ENCODE results near the gene RAB40C.

DNA sequence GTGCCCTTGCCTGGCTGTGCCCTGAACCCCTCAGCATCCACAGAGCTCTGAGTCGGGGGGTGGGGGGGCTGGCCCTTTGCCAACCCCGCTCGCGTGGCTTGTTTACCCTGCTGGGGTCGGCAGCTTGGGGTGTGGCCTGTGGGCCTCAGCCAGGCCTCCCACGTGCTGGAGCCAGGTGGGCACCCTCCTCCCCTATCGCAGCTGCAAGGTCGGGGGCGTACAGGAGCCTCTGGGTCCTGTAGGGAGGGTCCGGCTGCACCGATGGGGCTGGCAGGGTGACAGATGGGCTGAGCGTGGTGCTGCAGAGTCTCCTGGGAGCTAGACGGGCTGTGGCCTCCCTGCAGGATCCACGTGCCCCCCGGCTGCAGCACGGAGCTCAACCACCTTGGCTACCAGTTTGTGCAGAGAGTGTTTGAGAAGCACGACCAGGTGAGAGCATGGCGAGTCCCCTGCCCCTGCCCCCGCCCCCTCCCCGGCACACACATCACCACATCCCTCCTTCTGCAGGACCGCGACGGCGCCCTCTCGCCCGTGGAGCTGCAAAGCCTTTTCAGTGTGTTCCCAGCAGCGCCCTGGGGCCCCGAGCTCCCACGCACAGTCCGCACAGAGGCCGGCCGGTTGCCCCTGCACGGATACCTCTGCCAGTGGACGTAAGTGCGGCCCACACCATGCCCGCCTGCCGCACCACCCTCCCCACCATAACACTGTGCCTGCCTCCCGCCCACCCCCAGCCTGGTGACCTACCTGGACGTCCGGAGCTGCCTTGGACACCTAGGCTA is 81.7 kb downstream of the RAB40C start:
- TF ChIP-seq, protein P1, sequence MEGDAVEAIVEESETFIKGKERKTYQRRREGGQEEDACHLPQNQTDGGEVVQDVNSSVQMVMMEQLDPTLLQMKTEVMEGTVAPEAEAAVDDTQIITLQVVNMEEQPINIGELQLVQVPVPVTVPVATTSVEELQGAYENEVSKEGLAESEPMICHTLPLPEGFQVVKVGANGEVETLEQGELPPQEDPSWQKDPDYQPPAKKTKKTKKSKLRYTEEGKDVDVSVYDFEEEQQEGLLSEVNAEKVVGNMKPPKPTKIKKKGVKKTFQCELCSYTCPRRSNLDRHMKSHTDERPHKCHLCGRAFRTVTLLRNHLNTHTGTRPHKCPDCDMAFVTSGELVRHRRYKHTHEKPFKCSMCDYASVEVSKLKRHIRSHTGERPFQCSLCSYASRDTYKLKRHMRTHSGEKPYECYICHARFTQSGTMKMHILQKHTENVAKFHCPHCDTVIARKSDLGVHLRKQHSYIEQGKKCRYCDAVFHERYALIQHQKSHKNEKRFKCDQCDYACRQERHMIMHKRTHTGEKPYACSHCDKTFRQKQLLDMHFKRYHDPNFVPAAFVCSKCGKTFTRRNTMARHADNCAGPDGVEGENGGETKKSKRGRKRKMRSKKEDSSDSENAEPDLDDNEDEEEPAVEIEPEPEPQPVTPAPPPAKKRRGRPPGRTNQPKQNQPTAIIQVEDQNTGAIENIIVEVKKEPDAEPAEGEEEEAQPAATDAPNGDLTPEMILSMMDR (IDR thresholded peaks at IDR 0.05) = no peak
- TF ChIP-seq POLR2A (IDR thresholded peaks at IDR 0.05) = no peak
